ENCODE results near the gene GYS1.

Gene GYS1

GRCh38 chr19:49017666-49018351 is 24.7 kb upstream of the GYS1 start:
- peak; percentile 79 for DNase-seq

- DNase-seq = no peak
These were observed 24.0 kb upstream of the GYS1 start, which contains the start of gene LHB for GRCh38 chr19:49017041-49017665. LHB (minus strand) TSS chr19:49017091; CDS start chr19:49017081, 10 bp downstream.

GRCh38 chr19:49016067-49016839 is 23.1 kb upstream of the GYS1 start:
- DNase-seq = no peak

- DNase-seq = no peak
These were observed 21.8 kb upstream of the GYS1 start for GRCh38 chr19:49014870-49015255.

GRCh38 chr19:49014123-49014869 is 21.2 kb upstream of the GYS1 start:
- peak; percentile 49 for DNase-seq

GRCh38 chr19:49011194-49011593 is 18.1 kb upstream of the GYS1 start:
- DNase-seq = no peak

GRCh38 chr19:49010453-49010852 is 17.3 kb upstream of the GYS1 start:
- DNase-seq = no peak

GRCh38 chr19:49009828-49010227 is 16.7 kb upstream of the GYS1 start:
- DNase-seq = no peak

GRCh38 chr19:49006905-49007304 is 13.8 kb upstream of the GYS1 start:
- DNase-seq = no peak

- DNase-seq = no peak
These were observed 12.0 kb upstream of the GYS1 start for GRCh38 chr19:49004964-49005614.

- DNase-seq = no peak
These were observed 11.0 kb upstream of the GYS1 start for GRCh38 chr19:49004133-49004532.

- DNase-seq = peak; percentile 67
These were observed 6.6 kb upstream of the GYS1 start for GRCh38 chr19:48999481-49000325.

GRCh38 chr19:48997972-48998371 is 4.9 kb upstream of the GYS1 start:
- peak; percentile 71 for DNase-seq

GRCh38 chr19:48994035-48994386 is 902 bp upstream of the GYS1 start:
- no peak for DNase-seq

- DNase-seq = no peak
These were observed 431 bp downstream of the GYS1 start for GRCh38 chr19:48992581-48993174.

- DNase-seq = peak; percentile 88
These were observed 1.1 kb downstream of the GYS1 start for GRCh38 chr19:48991873-48992580.

- no peak for DNase-seq
These were observed 2.0 kb downstream of the GYS1 start for GRCh38 chr19:48991011-48991609.

- no peak for DNase-seq
These were observed 2.7 kb downstream of the GYS1 start for GRCh38 chr19:48990400-48990799.

- DNase-seq = no peak
These were observed 3.3 kb downstream of the GYS1 start for GRCh38 chr19:48989701-48990291.

- DNase-seq = no peak
These were observed 4.2 kb downstream of the GYS1 start for GRCh38 chr19:48988860-48989259.
